ENCODE results near the gene STARD3. TPM values are rescaled to one million over a fixed set of nuclear protein-coding genes. Genes with fewer than 3 reads are reported as not detected.

The STARD3 gene
- total RNA-seq, 4 donors from 2014 or later = 44.5 to 73.6 (median 53.0) TPM

- WGBS, 2 donors = 1 to 4% methylated on average over 34 to 36 of the region's 102 CpGs
- Histone ChIP-seq H3K4me3 (replicated peaks in 1 of 3) (no peak overlapping the region), H3K9me3 (no peaks in the 10 kb centered on the region), H3K27me3 (peaks cover 56% of the 10 kb centered on the region), H3K27ac (no peak overlapping the region), H3K36me3 (no peaks in the 10 kb centered on the region), H3K4me1 (peaks cover 16 to 28% of the 10 kb centered on the region in 2 donors)
- intact Hi-C loops (cut with DNase I) = no loop called here
- TF ChIP-seq POLR2A (IDR thresholded peaks at IDR 0.05) = no peak
- TF ChIP-seq, protein P1, sequence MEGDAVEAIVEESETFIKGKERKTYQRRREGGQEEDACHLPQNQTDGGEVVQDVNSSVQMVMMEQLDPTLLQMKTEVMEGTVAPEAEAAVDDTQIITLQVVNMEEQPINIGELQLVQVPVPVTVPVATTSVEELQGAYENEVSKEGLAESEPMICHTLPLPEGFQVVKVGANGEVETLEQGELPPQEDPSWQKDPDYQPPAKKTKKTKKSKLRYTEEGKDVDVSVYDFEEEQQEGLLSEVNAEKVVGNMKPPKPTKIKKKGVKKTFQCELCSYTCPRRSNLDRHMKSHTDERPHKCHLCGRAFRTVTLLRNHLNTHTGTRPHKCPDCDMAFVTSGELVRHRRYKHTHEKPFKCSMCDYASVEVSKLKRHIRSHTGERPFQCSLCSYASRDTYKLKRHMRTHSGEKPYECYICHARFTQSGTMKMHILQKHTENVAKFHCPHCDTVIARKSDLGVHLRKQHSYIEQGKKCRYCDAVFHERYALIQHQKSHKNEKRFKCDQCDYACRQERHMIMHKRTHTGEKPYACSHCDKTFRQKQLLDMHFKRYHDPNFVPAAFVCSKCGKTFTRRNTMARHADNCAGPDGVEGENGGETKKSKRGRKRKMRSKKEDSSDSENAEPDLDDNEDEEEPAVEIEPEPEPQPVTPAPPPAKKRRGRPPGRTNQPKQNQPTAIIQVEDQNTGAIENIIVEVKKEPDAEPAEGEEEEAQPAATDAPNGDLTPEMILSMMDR (IDR thresholded peaks at IDR 0.05) = no peak
- DNase-seq = no peak
These were observed 31.2 kb upstream of the STARD3 start for GRCh38 chr17:39605492-39606433.

- H3K4me3 ChIP-seq (replicated peaks in 1 of 3) = no peak overlapping the region
- DNase-seq = no peak
- intact Hi-C loops (cut with DNase I) = no loop called here
- H3K27me3 ChIP-seq = peaks cover 53% of the 10 kb centered on the region
- no peaks in the 10 kb centered on the region for H3K9me3 ChIP-seq
- H3K27ac ChIP-seq = no peak overlapping the region
- WGBS, 2 donors = 0 to 3% methylated on average over 10 to 15 of the region's 66 CpGs
- TF ChIP-seq, protein P1 (IDR thresholded peaks at IDR 0.05) = no peak
- TF ChIP-seq POLR2A (IDR thresholded peaks at IDR 0.05) = no peak
- H3K4me1 ChIP-seq = peaks cover 16 to 28% of the 10 kb centered on the region in 2 donors
- no peaks in the 10 kb centered on the region for H3K36me3 ChIP-seq
These were observed 30.4 kb upstream of the STARD3 start for GRCh38 chr17:39606434-39607056.

DNA sequence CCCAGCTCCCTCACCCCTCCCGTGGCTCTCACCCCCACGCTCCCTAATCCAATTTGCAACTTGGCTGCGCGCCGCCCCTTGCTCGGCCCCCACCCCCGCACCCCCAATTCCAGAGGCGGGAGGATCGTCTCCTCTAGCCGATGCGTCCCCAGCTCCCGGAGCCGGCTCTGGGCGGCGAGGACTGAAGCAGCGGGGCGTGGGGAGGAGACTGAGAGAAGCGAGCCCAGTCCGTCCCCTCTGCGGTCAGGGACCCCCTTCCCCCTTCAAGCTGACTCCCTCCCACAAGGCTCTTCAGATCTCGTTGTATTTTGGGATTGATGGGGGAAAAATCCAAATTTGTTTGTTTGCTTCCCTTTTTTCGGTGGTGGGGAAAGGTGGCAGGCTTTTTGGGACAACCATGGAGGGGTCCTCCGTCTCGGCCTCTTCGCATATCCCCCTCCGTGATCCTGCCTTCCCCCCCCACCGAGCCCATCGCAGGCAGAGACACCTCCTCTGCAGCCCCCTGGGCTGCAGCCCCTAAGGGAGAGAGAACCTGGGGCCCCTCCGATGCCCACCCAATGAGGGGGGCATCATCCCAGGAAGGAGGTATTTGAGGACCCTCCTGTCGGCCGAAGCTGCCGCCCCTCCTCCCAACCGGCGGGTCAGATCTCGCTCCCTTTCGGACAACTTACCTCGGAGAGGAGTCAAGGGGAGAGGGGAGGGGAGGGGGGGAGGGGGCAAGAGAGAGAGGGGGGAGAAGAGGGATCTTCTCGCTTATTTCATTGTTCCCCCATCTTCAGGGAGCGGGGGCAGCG, 29.7 kb upstream of the STARD3 start:
- intact Hi-C loops (cut with DNase I) = no loop called here
- WGBS, 2 donors = 1% methylated on average over 17 to 25 of the region's 40 CpGs
- TF ChIP-seq POLR2A (IDR thresholded peaks at IDR 0.05) = no peak
- TF ChIP-seq, protein P1 (IDR thresholded peaks at IDR 0.05) = no peak
- peaks cover 52% of the 10 kb centered on the region for H3K27me3 ChIP-seq
- no peaks in the 10 kb centered on the region for H3K9me3 ChIP-seq
- no peak for DNase-seq
- H3K4me3 ChIP-seq (replicated peaks in 1 of 3) = no peak overlapping the region
- peaks cover 16 to 28% of the 10 kb centered on the region in 2 donors for H3K4me1 ChIP-seq
- no peaks in the 10 kb centered on the region for H3K36me3 ChIP-seq
- no peak overlapping the region for H3K27ac ChIP-seq

- intact Hi-C loops (cut with DNase I) = no loop called here
- no peak within 1 kb of the TSS for H3K4me3 ChIP-seq (replicated peaks in 1 of 3)
These were observed 29.2 kb upstream of the STARD3 start, which contains the start of gene NEUROD2 for GRCh38 chr17:39607851-39608130. Gene NEUROD2 (minus strand): TSS chr17:39607920. CDS start chr17:39606599, 1,321 bp downstream.

More at GRCh38 chr17:39607851-39608130, 29.2 kb upstream of the STARD3 start, which contains the start of gene NEUROD2:
- no peak for DNase-seq
- WGBS, 2 donors = 2 to 6% methylated on average over 19 to 20 of the region's 20 CpGs
- H3K36me3 ChIP-seq = no peaks in the 10 kb centered on the region
- TF ChIP-seq POLR2A (IDR thresholded peaks at IDR 0.05) = no peak
- TF ChIP-seq, protein P1 (IDR thresholded peaks at IDR 0.05) = no peak
- H3K27me3 ChIP-seq = peaks cover 52% of the 10 kb centered on the region
- no peaks in the 10 kb centered on the region for H3K9me3 ChIP-seq
- H3K27ac ChIP-seq = no peak within 1 kb of the TSS
- peaks cover 16 to 28% of the 10 kb centered on the region in 2 donors for H3K4me1 ChIP-seq
